H1 (cell line): ENCODE measurements around the gene CPPED1. TPM values are rescaled to one million over a fixed set of nuclear protein-coding genes. Genes with fewer than 3 reads are reported as not detected.

ENCODE experiments used
- CHD7 ChIP-seq: fragments of 300-600 bp; sonication (generic); IDR thresholded peaks from 2 replicates; pipeline ENCODE4 v1.7.1; 2012; ENCODE audit warnings: low read length, moderate library complexity, mild to moderate bottlenecking, inconsistent platforms; ENCODE audit not compliant: insufficient replicate concordance
- GTF2F1 ChIP-seq: IDR thresholded peaks from 2 replicates; pipeline ENCODE4 v1.6.1; 2012; ENCODE audit warnings: low read depth, low read length, improper control_type of control experiment, borderline replicate concordance
- POU5F1 ChIP-seq: IDR thresholded peaks from 2 replicates; pipeline ENCODE4 v1.6.1; 2011; ENCODE audit warnings: low read depth, mild to moderate bottlenecking, low read length, moderate library complexity
- SIN3A ChIP-seq, 2 experiments: IDR thresholded peaks in 1 of 2; conservative IDR thresholded peaks in 1 of 2; 2 replicates each; pipeline ENCODE4 v1.6.1; 2011 to 2012; ENCODE audit warnings: low read length in 2 of 2, improper control_type of control experiment in 1 of 2, low read depth in 1 of 2, mild to moderate bottlenecking in 1 of 2
- SP2 ChIP-seq: IDR thresholded peaks from 2 replicates; pipeline ENCODE4 v1.6.1; 2012; ENCODE audit warnings: mild to moderate bottlenecking, low read length, inconsistent platforms
- TEAD4 ChIP-seq: IDR thresholded peaks from 2 replicates; pipeline ENCODE4 v1.6.1; 2012; ENCODE audit warnings: low read depth, low read length, inconsistent platforms, mixed read lengths
- polyA plus RNA-seq, 7 experiments: library from polyadenylated mRNA; depleted of rRNA in 3 of 7; stranded (reverse) in 5 of 7; unstranded in 2 of 7; fragments of >200 nt in 5 of 7; fragments of 200-250 nt in 2 of 7; gene quantifications; 1 replicate in 5 of 7; 2 replicates in 1 of 7; 4 replicates in 1 of 7; pipeline versions ENCODE4 v1.2.1 to v1.2.3, GENCODE V29; 2011 to 2013; ENCODE audit warnings: missing spikeins in 2 of 7, mixed read lengths in 2 of 7
- total RNA-seq: library from RNA; stranded (reverse); fragmentation: NEBNext Ultra II Directional; extraction: Animal tissue kit (Norgen Biotek cat#: 25700); gene quantifications from 2 replicates; pipeline ENCODE4 v1.2.1, GENCODE V29; 2021

The CPPED1 gene
- total and polyA plus RNA-seq, 2 of the 8 experiments (the other 6 are each of a cell fraction or from before 2014, with no cell fraction given) = 3.5 to 11.2 TPM

- TF ChIP-seq CHD7 (no peak), SIN3A (conservative IDR thresholded peaks at IDR 0.05 in 1 of 2, IDR thresholded peaks at IDR 0.05 in 1 of 2; ENCODE audit: low read depth in 1 of 2, low read length in 2 of 2) (no peak), POU5F1 (no peak), SP2 (no peak), GTF2F1 (no peak), TEAD4 (no peak)
These were observed 133.8 kb downstream of the CPPED1 start (continued) for GRCh38 chr16:12669908-12670307.
